Aorta (tissue), 5 donors: Measurements from ENCODE around the gene DNAH17. TPM values are rescaled to one million over a fixed set of nuclear protein-coding genes. Genes with fewer than 3 reads are reported as not detected.
"Not testable (repeated sequence)": the region's sequence is repeated elsewhere in the genome, so short reads cannot be mapped to it uniquely, and the experiment has no call there.

Experiments used
- ATAC-seq: fragments of 200-7000 bp; cut with Tn5 transposase; one replicate; pipeline ENCODE4 v1.9.1; 2022; ENCODE audit warnings: moderate library complexity; ENCODE audit not compliant: low FRiP score
- DNase-seq, 2 donors: peaks; one replicate each; pipeline ENCODE4 v3.0.0-alpha.2; 2020
- H3K27ac ChIP-seq, 2 donors: one replicate each; pipeline ENCODE4 v1.5.1; 2013; ENCODE audit warnings: low read length in 2 of 2, mild to moderate bottlenecking in 2 of 2, moderate library complexity in 2 of 2, control low read depth in 1 of 2, inconsistent platforms in 1 of 2, low read depth in 1 of 2
- H3K27me3 ChIP-seq, 2 donors: one replicate each; pipeline ENCODE4 v1.6.1; 2013; ENCODE audit warnings: control low read depth in 1 of 2, low read length in 1 of 2, mild to moderate bottlenecking in 1 of 2, moderate library complexity in 1 of 2; ENCODE audit not compliant: insufficient read depth in 2 of 2, control insufficient read depth in 1 of 2
- H3K36me3 ChIP-seq, 2 donors: one replicate each; pipeline ENCODE4 v1.6.1; 2013; ENCODE audit warnings: control low read depth in 1 of 2, low read length in 1 of 2, mild to moderate bottlenecking in 1 of 2; ENCODE audit not compliant: insufficient read depth in 2 of 2, control insufficient read depth in 1 of 2
- H3K4me1 ChIP-seq, 2 donors: one replicate each; pipeline ENCODE4 v1.6.1; 2013; ENCODE audit warnings: low read length in 2 of 2, control low read depth in 1 of 2, mild to moderate bottlenecking in 1 of 2, moderate library complexity in 1 of 2; ENCODE audit not compliant: insufficient read depth in 2 of 2, control insufficient read depth in 1 of 2
- H3K4me3 ChIP-seq, 2 donors: one replicate each; pipeline ENCODE4 v1.5.1; 2013; ENCODE audit warnings: low read length in 2 of 2, control low read depth in 1 of 2, mild to moderate bottlenecking in 1 of 2
- H3K9me3 ChIP-seq: one replicate; pipeline ENCODE4 v1.6.1; 2013; ENCODE audit warnings: mild to moderate bottlenecking, low read length; ENCODE audit not compliant: control insufficient read depth
- WGBS, 2 donors: extraction: QIAGEN DNeasy Blood & Tissue Kit; methylation state at CpG; one replicate each; pipeline ENCODE4 v1.1.7; 2013; 5-methylcytosine and 5-hydroxymethylcytosine counted together
- intact Hi-C, 2 donors: fragments of 100-400 bp; cut with DNase I; formaldehyde crosslinking; loops; one replicate each; pipeline versions ENCODE4 v1.14.2 to v1.15.0; 2022
- polyA plus RNA-seq, 2 donors: library from polyadenylated mRNA; stranded (reverse); fragments of 200-250 nt; gene quantifications; one replicate each; pipeline ENCODE4 v1.2.3, GENCODE V29; 2013
- total RNA-seq, 2 donors: library from RNA; stranded (reverse); fragmentation: NEBNext Ultra II Directional; extraction: Animal tissue kit (Norgen Biotek cat#: 25700); gene quantifications; one replicate each; pipeline ENCODE4 v1.2.1, GENCODE V29; 2021
- donor health status: healthy with polysubstance abuse.
- donor health status: Bipolar disorder and iron deficiency.
- donor health status: DM: no; HTN: no; CAD: no.
- donor health status: DM: no; HTN: no; CAD: no.
- donor health status: DM: yes; HTN: yes; CAD: no.

DNAH17 gene
- total and polyA plus RNA-seq, 4 donors = 0.21 to 0.45 TPM; not detected in 2

DNA sequence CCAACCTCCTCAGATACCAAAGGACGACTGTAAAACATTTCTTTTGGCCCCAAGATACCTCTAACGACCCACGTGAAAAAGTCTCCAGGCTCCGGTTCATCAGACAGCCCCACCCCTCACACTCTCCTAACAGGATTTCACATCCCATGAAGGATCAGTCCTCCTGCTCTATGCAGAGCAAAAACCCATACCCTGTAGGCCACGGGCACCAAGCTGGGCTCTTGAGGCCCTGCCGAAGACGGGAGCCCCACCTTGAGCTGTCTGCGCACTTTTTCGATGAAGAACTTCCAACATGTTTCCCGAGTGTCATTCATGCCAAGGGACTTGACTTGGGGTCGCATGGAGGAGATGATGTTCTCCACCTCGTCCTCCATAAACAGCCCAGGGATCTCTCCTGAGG, 108.8 kb downstream of the DNAH17 start:
- DNase-seq (no peak), ATAC-seq (no peak)
- Histone ChIP-seq H3K4me3 (no peak overlapping the region), H3K4me1 (no peaks in the 10 kb centered on the region), H3K27ac (no peak overlapping the region), H3K9me3 (peaks cover 2% of the 10 kb centered on the region), H3K27me3 (no peaks in the 10 kb centered on the region), H3K36me3 (no peaks in the 10 kb centered on the region)
- intact Hi-C loops = no loop called here
- WGBS, 2 donors = 85 to 86% methylated on average over 12 of the region's 12 CpGs

DNA sequence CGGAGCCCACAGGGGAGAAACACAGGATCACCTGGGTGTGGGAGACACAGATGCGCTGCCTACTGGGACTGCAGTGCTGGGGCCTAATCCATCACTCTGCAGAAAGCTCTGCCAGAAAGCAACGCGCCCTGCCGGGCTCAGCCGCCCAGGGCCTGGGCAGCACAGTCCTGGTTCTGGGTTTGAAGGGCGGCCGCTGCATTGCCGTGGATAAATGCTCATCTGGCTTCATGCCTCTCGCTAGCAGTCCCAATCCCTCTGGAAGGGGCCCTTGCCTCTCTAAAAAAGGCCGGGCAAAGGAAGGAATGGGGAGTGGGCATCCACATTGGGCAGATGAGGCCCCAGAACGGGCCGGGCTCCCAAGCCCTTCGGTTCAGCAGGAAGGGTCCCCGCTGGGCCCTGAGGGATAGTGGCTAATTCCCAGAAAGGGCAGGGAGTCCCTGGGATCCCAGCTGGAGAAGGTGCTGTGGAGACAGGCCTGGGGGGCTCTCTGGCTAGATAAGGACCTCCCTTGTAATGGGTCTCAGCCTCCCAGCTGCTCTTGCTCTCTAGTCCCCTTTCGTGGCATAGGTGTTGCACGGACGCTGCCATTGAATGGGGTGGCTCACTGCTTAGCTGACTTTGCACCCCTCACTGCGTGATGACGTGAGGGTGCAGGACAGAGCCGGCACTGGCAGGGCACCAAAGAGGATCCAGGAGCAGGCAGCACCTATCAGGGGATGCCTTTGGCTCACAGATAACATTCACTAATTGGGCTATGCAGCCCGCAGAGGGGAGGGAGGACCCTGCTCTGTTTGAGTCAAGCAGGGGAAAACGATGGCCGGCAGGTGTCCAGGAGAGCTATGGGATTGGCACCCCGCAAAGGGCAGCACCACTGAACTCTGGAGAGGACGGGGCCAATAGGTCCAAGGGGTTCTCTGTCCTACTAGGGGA, 110.1 kb downstream of the DNAH17 start:
- intact Hi-C loops = no loop called here
- no peaks in the 10 kb centered on the region for H3K27me3 ChIP-seq
- H3K36me3 ChIP-seq = no peaks in the 10 kb centered on the region
- no peak for ATAC-seq
- H3K4me1 ChIP-seq = no peaks in the 10 kb centered on the region
- H3K27ac ChIP-seq = no peak overlapping the region
- H3K4me3 ChIP-seq = no peak overlapping the region
- 88 to 90% methylated on average over 26 of the region's 26 CpGs for WGBS, 2 donors
- no peak for DNase-seq
- H3K9me3 ChIP-seq = peaks cover 2% of the 10 kb centered on the region

- ATAC-seq, intact Hi-C loops, DNase-seq, H3K9me3 ChIP-seq, H3K27ac ChIP-seq, H3K27me3 ChIP-seq, H3K4me3 ChIP-seq, H3K36me3 ChIP-seq, H3K4me1 ChIP-seq: not testable (repeated sequence)
- 87% methylated on average over 18 to 19 of the region's 19 CpGs for WGBS, 2 donors
Observed at GRCh38 chr17:78466109-78466785, 110.9 kb downstream of the DNAH17 start.

- ATAC-seq = no peak
- Histone ChIP-seq H3K9me3 (no peaks in the 10 kb centered on the region), H3K4me3 (no peak overlapping the region), H3K36me3 (no peaks in the 10 kb centered on the region), H3K27ac (no peak overlapping the region), H3K4me1 (no peaks in the 10 kb centered on the region), H3K27me3 (no peaks in the 10 kb centered on the region)
- intact Hi-C loops = no loop called here
- 46 to 49% methylated on average over 8 of the region's 8 CpGs for WGBS, 2 donors
- DNase-seq = no peak
Observed at GRCh38 chr17:78462148-78462547, 115.0 kb downstream of the DNAH17 start.

GRCh38 chr17:78461799-78462053, 115.5 kb downstream of the DNAH17 start:
- no peaks in the 10 kb centered on the region for H3K9me3 ChIP-seq
- no peak for ATAC-seq
- H3K27me3 ChIP-seq = no peaks in the 10 kb centered on the region
- H3K4me3 ChIP-seq = no peak overlapping the region
- H3K4me1 ChIP-seq = no peaks in the 10 kb centered on the region
- H3K27ac ChIP-seq = no peak overlapping the region
- intact Hi-C loops = no loop called here
- no peaks in the 10 kb centered on the region for H3K36me3 ChIP-seq
- WGBS, 2 donors = 57 to 62% methylated on average over 6 of the region's 6 CpGs
- no peak for DNase-seq

DNA sequence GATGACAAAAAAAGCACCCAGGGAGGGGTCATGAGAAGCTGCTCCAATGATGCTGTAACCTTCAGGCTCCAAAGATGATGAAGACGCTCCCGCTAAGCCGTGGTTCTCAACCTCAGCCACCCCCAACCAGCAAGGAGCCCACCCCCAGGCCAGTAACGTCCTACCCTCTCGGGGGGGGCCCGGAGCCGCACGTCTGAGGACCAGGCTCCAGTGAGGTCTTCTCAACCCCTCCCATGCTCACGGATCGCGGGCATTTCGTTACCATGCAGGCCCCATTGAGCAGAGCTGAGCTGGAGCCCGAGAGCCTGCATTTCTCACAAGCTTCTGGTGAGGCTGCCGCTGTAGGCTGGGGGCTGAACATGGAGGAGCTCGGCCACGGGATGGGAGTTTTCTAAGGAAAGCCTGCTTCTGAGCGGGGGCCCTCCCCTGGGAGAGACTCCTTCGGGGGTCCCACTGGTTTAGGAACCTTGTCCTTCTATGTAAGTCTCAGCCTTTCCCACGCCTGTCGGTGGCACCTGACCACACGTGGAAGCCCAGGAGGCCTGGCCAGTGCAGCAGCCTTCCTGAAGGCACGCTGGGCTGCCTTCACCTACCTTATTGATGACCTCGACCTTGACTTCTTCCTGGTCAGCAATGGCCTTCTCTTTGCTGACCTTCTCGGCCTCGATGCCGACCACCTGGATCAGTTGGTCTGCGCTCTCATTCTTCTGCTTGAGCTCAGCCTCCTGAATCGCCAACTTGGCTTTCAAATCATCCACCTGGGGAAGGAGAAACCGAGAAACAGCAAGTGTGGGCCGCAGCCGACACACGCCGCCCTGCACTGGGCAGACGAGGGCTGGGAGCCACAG, 116.0 kb downstream of the DNAH17 start:
- H3K36me3 ChIP-seq = no peaks in the 10 kb centered on the region
- intact Hi-C loops = no loop called here
- H3K4me1 ChIP-seq = no peaks in the 10 kb centered on the region
- ATAC-seq (no peak), DNase-seq (no peak)
- H3K27ac ChIP-seq = no peak overlapping the region
- H3K9me3 ChIP-seq = no peaks in the 10 kb centered on the region
- H3K4me3 ChIP-seq = no peak overlapping the region
- no peaks in the 10 kb centered on the region for H3K27me3 ChIP-seq
- 91% methylated on average over 34 of the region's 34 CpGs for WGBS, 2 donors

DNA sequence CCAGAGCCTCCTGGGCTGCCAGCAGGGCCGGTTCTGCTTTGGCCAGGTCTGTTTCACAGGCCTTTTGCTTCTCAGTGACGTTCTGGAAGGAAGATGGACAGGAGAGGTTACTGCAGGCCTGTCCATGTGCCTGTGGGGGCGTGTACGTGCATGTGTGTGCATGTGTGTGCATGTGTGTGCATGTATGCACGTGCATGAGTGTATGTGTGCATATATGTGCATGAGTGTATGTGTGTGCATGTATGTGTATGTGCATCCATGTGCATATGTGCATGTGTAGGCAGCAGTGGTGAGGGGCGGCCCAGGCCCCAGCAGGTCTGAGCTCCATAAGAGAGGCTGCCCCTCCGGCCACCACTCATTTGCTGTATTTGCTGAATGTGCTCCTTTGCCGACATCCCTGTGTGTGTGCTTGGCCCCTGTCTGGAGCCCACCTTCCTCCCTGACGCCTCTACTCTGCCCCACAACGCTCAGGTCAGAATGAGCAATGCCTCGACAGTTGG, 117.0 kb downstream of the DNAH17 start:
- H3K27me3 ChIP-seq = no peaks in the 10 kb centered on the region
- no peaks in the 10 kb centered on the region for H3K36me3 ChIP-seq
- ATAC-seq (no peak), DNase-seq (no peak)
- no peaks in the 10 kb centered on the region for H3K9me3 ChIP-seq
- no peak overlapping the region for H3K27ac ChIP-seq
- 82 to 85% methylated on average over 11 of the region's 11 CpGs for WGBS, 2 donors
- intact Hi-C loops = no loop called here
- no peak overlapping the region for H3K4me3 ChIP-seq
- H3K4me1 ChIP-seq = no peaks in the 10 kb centered on the region

GRCh38 chr17:78459696-78460095, 117.5 kb downstream of the DNAH17 start:
- H3K27ac ChIP-seq = no peak overlapping the region
- DNase-seq = no peak
- H3K27me3 ChIP-seq = no peaks in the 10 kb centered on the region
- no peaks in the 10 kb centered on the region for H3K4me1 ChIP-seq
- intact Hi-C loops = no loop called here
- ATAC-seq = no peak
- 92% methylated on average over 21 of the region's 21 CpGs for WGBS, 2 donors
- H3K4me3 ChIP-seq = no peak overlapping the region
- no peaks in the 10 kb centered on the region for H3K36me3 ChIP-seq
- no peaks in the 10 kb centered on the region for H3K9me3 ChIP-seq
